HepG2 (cell line): ENCODE measurements around the gene MAP2K5. TPM values are rescaled to one million over a fixed set of nuclear protein-coding genes. Genes with fewer than 3 reads are reported as not detected.

Experiments
- ARNTL ChIP-seq: sonication (generic); formaldehyde crosslinking; IDR thresholded peaks from 2 replicates; pipeline ENCODE4 v1.4.0; 2020; ENCODE audit warnings: mild to moderate bottlenecking, missing genetic modification reagents
- ERF ChIP-seq: IDR thresholded peaks from 2 replicates; pipeline ENCODE4 v1.6.1; 2018; ENCODE audit warnings: missing biosample characterization, missing genetic modification reagents
- ETV5 ChIP-seq: IDR thresholded peaks from 2 replicates; pipeline ENCODE4 v1.6.1; 2018; ENCODE audit warnings: missing biosample characterization, missing genetic modification reagents, inconsistent platforms, borderline replicate concordance
- GABPA ChIP-seq, 2 experiments: IDR thresholded peaks; 2 replicates each; pipeline ENCODE4 v1.6.1; 2011 to 2016; ENCODE audit warnings: low read depth in 2 of 2, low read length in 1 of 2, missing biosample characterization in 1 of 2, missing genetic modification characterization in 1 of 2
- HNF4A ChIP-seq: sonication (generic); formaldehyde crosslinking; IDR thresholded peaks from 2 replicates; pipeline ENCODE4 v1.4.0; 2020; ENCODE audit warnings: missing genetic modification reagents
- KDM2A ChIP-seq: sonication (generic); formaldehyde crosslinking; IDR thresholded peaks from 2 replicates; pipeline ENCODE4 v1.4.0; 2020; ENCODE audit warnings: low read depth, missing genetic modification reagents, borderline replicate concordance
- KDM5B ChIP-seq: sonication (generic); formaldehyde crosslinking; IDR thresholded peaks from 2 replicates; pipeline ENCODE4 v1.4.0; 2020; ENCODE audit warnings: missing genetic modification reagents, mild to moderate bottlenecking, borderline replicate concordance
- MAFG ChIP-seq: sonication (generic); formaldehyde crosslinking; IDR thresholded peaks from 2 replicates; pipeline ENCODE4 v1.5.1; 2020; ENCODE audit warnings: mild to moderate bottlenecking, missing genetic modification reagents
- MTA1 ChIP-seq: sonication (generic); formaldehyde crosslinking; IDR thresholded peaks from 2 replicates; pipeline ENCODE4 v1.4.0; 2020; ENCODE audit warnings: missing genetic modification reagents, mild to moderate bottlenecking, borderline replicate concordance
- PHF5A ChIP-seq: IDR thresholded peaks from one replicate; pipeline ENCODE4 v1.6.1; 2018; ENCODE audit warnings: low read depth, missing genetic modification reagents; ENCODE audit not compliant: unreplicated experiment
- POLR2AphosphoS5 ChIP-seq: IDR thresholded peaks from 2 replicates; pipeline ENCODE4 v1.6.1; 2012; ENCODE audit warnings: low read depth, low read length
- RCOR2 ChIP-seq: IDR thresholded peaks from 2 replicates; pipeline ENCODE4 v1.6.1; 2016; ENCODE audit warnings: missing biosample characterization, missing genetic modification reagents
- SMAD3 ChIP-seq: sonication (generic); formaldehyde crosslinking; IDR thresholded peaks from 2 replicates; pipeline ENCODE4 v1.4.0; 2020; ENCODE audit warnings: missing genetic modification reagents
- SOX5 ChIP-seq: IDR thresholded peaks from 2 replicates; pipeline ENCODE4 v1.6.1; 2016; ENCODE audit warnings: borderline replicate concordance
- TARDBP ChIP-seq: sonication (generic); formaldehyde crosslinking; IDR thresholded peaks from 2 replicates; pipeline ENCODE4 v1.8.0; 2022; ENCODE audit warnings: mild to moderate bottlenecking, missing genetic modification reagents
- TEAD3 ChIP-seq: optimal IDR thresholded peaks from 2 replicates; pipeline ENCODE3; 2016; ENCODE audit warnings: borderline replicate concordance
- YEATS4 ChIP-seq: sonication (generic); formaldehyde crosslinking; IDR thresholded peaks from 2 replicates; pipeline ENCODE4 v1.4.0; 2020; ENCODE audit warnings: missing genetic modification reagents, borderline replicate concordance
- ZNF33B ChIP-seq: sonication (generic); formaldehyde crosslinking; IDR thresholded peaks from 2 replicates; pipeline ENCODE4 v1.5.1; 2020; ENCODE audit warnings: mild to moderate bottlenecking, missing genetic modification reagents
- ZNF616 ChIP-seq: sonication (generic); formaldehyde crosslinking; IDR thresholded peaks from 2 replicates; pipeline ENCODE4 v1.5.0; 2020; ENCODE audit warnings: low read depth, mild to moderate bottlenecking, missing genetic modification reagents
- ZSCAN9 ChIP-seq: IDR thresholded peaks from 2 replicates; pipeline ENCODE4 v1.6.1; 2016; ENCODE audit warnings: borderline replicate concordance
- polyA plus RNA-seq, 8 experiments: library from polyadenylated mRNA; depleted of rRNA in 3 of 8; stranded (reverse) in 7 of 8; unstranded in 1 of 8; fragments of >200 nt; fragmentation: Illumina TruSeq in 4 of 8; extraction: Trizol in 4 of 8; gene quantifications; 2 replicates each; pipeline versions ENCODE4 v1.2.1 to v1.2.3, GENCODE V29; 2011 to 2016; ENCODE audit warnings: low read depth in 4 of 8, missing spikeins in 1 of 8, mixed read lengths in 1 of 8; ENCODE audit not compliant: insufficient read depth in 1 of 8
- total RNA-seq, 5 experiments: library from RNA; depleted of rRNA; stranded (reverse); fragments of >200 nt; fragmentation: Illumina TruSeq; extraction: Trizol; gene quantifications; 2 replicates each; pipeline ENCODE4 v1.2.3, GENCODE V29; 2016; ENCODE audit warnings: low read depth in 1 of 5
- TF ChIP-seq, protein P1 (sequence below): IDR thresholded peaks from 2 replicates; pipeline ENCODE4 v1.6.1; 2016; ENCODE audit warnings: mild to moderate bottlenecking, missing biosample characterization, missing genetic modification reagents
- TF ChIP-seq, protein P2 (sequence below): sonication (generic); formaldehyde crosslinking; IDR thresholded peaks from 2 replicates; pipeline ENCODE4 v1.5.0; 2020; ENCODE audit warnings: missing genetic modification reagents
- TF ChIP-seq, protein P3 (sequence below): IDR thresholded peaks from 2 replicates; pipeline ENCODE4 v1.6.1; 2016; ENCODE audit warnings: missing compliant biosample characterization, missing genetic modification reagents, borderline replicate concordance
- TF ChIP-seq, protein P4 (sequence below): sonication (generic); formaldehyde crosslinking; IDR thresholded peaks from 2 replicates; pipeline ENCODE4 v1.4.0; 2020; ENCODE audit warnings: missing genetic modification reagents, low read depth, mild to moderate bottlenecking, borderline replicate concordance
- TF ChIP-seq, protein P5 (sequence below): sonication (generic); formaldehyde crosslinking; IDR thresholded peaks from 2 replicates; pipeline ENCODE4 v1.4.0; 2020; ENCODE audit warnings: missing genetic modification reagents, borderline replicate concordance

MAP2K5 gene
- total and polyA plus RNA-seq, 2 of the 13 experiments (the other 11 are each of a cell fraction or from before 2014, with no cell fraction given), result 4.0 to 4.3 TPM

DNA sequence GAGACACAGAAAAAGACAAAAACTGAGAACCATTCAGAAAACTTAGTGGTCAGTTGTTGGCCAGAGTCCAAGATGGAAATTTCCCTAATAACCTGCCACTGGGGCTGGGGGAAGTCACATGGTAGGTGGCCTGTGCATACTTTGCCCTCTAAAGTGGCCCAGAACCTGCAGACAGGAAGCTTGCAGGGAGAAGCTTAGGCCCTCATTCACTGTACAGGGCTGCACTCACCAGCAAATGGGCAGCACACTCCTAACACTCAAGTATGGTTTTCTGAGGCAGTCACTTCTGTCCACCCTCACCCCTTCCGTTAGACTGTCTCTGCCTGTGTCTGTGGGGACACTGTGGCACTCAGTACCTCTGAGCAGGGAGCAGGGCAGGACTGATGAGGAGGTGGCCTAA lies 311.9 kb downstream of the MAP2K5 start (continued):
- TF ChIP-seq, protein P1, sequence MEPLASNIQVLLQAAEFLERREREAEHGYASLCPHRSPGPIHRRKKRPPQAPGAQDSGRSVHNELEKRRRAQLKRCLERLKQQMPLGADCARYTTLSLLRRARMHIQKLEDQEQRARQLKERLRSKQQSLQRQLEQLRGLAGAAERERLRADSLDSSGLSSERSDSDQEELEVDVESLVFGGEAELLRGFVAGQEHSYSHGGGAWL (CRISPR knock-in tag), result no peak
- TF ChIP-seq ARNTL (CRISPR knock-in tag) (peak; percentile 68; the same call in 1 of the 2 replicates), ZNF33B (CRISPR knock-in tag) (no peak), MTA1 (CRISPR knock-in tag) (peak; percentile 63; the same call in 1 of the 2 replicates), ETV5 (CRISPR knock-in tag) (peak; percentile 70), SOX5 (peak; percentile 18; the same call in 1 of the 2 replicates), GABPA (IDR thresholded peaks at IDR 0.05; ENCODE audit: low read depth, low read length) (no peak), GABPA (CRISPR knock-in tag; IDR thresholded peaks at IDR 0.05; ENCODE audit: low read depth) (peak; percentile 35; the same call in 1 of the 2 replicates), ZNF616 (CRISPR knock-in tag) (peak; percentile 94), RCOR2 (no peak), MAFG (CRISPR knock-in tag) (no peak), YEATS4 (CRISPR knock-in tag) (0 out of 2 replicates have a peak, but pooled peaks have one; percentile 32), ZSCAN9 (CRISPR knock-in tag) (0 out of 2 replicates have a peak, but pooled peaks have one; percentile 37), KDM5B (CRISPR knock-in tag) (no peak), SMAD3 (CRISPR knock-in tag) (0 out of 2 replicates have a peak, but pooled peaks have one; percentile 54), POLR2AphosphoS5 (peak; percentile 61), ERF (CRISPR knock-in tag) (peak; percentile 38; the same call in 1 of the 2 replicates), TEAD3 (CRISPR knock-in tag) (peak; percentile 68), TARDBP (peak; percentile 39; the same call in 1 of the 2 replicates), HNF4A (CRISPR knock-in tag) (peak; percentile 69), PHF5A (CRISPR knock-in tag) (no peak), KDM2A (CRISPR knock-in tag) (0 out of 2 replicates have a peak, but pooled peaks have one; percentile 31)
- TF ChIP-seq, protein P2, sequence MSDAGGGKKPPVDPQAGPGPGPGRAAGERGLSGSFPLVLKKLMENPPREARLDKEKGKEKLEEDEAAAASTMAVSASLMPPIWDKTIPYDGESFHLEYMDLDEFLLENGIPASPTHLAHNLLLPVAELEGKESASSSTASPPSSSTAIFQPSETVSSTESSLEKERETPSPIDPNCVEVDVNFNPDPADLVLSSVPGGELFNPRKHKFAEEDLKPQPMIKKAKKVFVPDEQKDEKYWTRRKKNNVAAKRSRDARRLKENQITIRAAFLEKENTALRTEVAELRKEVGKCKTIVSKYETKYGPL (CRISPR knock-in tag), result no peak
- TF ChIP-seq, protein P3, sequence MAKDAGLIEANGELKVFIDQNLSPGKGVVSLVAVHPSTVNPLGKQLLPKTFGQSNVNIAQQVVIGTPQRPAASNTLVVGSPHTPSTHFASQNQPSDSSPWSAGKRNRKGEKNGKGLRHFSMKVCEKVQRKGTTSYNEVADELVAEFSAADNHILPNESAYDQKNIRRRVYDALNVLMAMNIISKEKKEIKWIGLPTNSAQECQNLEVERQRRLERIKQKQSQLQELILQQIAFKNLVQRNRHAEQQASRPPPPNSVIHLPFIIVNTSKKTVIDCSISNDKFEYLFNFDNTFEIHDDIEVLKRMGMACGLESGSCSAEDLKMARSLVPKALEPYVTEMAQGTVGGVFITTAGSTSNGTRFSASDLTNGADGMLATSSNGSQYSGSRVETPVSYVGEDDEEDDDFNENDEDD (CRISPR knock-in tag), result 0 out of 2 replicates have a peak, but pooled peaks have one; percentile 26
- TF ChIP-seq, protein P4, sequence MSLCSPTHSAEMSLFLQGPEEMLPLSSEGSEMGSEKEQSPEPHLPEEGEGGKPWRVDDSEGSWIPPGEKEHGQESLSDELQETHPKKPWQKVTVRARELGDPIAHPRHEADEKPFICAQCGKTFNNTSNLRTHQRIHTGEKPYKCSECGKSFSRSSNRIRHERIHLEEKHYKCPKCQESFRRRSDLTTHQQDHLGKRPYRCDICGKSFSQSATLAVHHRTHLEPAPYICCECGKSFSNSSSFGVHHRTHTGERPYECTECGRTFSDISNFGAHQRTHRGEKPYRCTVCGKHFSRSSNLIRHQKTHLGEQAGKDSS, result 0 out of 2 replicates have a peak, but pooled peaks have one; percentile 59
- TF ChIP-seq, protein P5, sequence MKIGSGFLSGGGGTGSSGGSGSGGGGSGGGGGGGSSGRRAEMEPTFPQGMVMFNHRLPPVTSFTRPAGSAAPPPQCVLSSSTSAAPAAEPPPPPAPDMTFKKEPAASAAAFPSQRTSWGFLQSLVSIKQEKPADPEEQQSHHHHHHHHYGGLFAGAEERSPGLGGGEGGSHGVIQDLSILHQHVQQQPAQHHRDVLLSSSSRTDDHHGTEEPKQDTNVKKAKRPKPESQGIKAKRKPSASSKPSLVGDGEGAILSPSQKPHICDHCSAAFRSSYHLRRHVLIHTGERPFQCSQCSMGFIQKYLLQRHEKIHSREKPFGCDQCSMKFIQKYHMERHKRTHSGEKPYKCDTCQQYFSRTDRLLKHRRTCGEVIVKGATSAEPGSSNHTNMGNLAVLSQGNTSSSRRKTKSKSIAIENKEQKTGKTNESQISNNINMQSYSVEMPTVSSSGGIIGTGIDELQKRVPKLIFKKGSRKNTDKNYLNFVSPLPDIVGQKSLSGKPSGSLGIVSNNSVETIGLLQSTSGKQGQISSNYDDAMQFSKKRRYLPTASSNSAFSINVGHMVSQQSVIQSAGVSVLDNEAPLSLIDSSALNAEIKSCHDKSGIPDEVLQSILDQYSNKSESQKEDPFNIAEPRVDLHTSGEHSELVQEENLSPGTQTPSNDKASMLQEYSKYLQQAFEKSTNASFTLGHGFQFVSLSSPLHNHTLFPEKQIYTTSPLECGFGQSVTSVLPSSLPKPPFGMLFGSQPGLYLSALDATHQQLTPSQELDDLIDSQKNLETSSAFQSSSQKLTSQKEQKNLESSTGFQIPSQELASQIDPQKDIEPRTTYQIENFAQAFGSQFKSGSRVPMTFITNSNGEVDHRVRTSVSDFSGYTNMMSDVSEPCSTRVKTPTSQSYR (CRISPR knock-in tag), result 0 out of 2 replicates have a peak, but pooled peaks have one; percentile 17
